H1 (cell line): Measurements from ENCODE around the gene PRELID2. TPM values are rescaled to one million over a fixed set of nuclear protein-coding genes. Genes with fewer than 3 reads are reported as not detected.

Experiments
- CTCF ChIA-PET: fragments of 300-600 bp; sonication (Branson Sonifier 250); formaldehyde crosslinking; loops from one replicate; lab custom pipeline; 2021; ENCODE audit not compliant: partially characterized antibody; lab: Charles Lee
- POLR2A ChIA-PET: fragments of 300-600 bp; sonication (Branson Sonifier 250); formaldehyde crosslinking; loops from one replicate; lab custom pipeline; 2021; ENCODE audit warnings: inconsistent platforms; ENCODE audit not compliant: partially characterized antibody; lab: Charles Lee
- DNase-seq, 2 experiments: peaks; one replicate each; pipeline versions ENCODE4 v3.0.0 to v3.0.0-alpha.2; 2010 to 2022; ENCODE audit warnings: low spot score in 2 of 2, low read depth in 1 of 2, mixed read lengths in 1 of 2
- FAIRE-seq: peaks from 2 replicates; lab custom pipeline; 2011; peaks lifted over from hg19 to GRCh38; lab: Jason Lieb, UNC
- H2AFZ ChIP-seq: 2 replicates; pipeline ENCODE4 v1.8.1; 2012; ENCODE audit warnings: low read length, inconsistent platforms
- H2AK5ac ChIP-seq: 2 replicates; pipeline ENCODE4 v1.6.1; 2013; ENCODE audit warnings: low read depth, low read length
- H2BK120ac ChIP-seq: replicated peaks from 2 replicates; pipeline ENCODE3; 2013; ENCODE audit warnings: low read depth, low read length, inconsistent platforms
- H2BK12ac ChIP-seq: 2 replicates; pipeline ENCODE4 v1.6.1; 2013; ENCODE audit warnings: low read depth, low read length
- H2BK15ac ChIP-seq: 2 replicates; pipeline ENCODE4 v1.6.1; 2013; ENCODE audit warnings: low read length
- H2BK20ac ChIP-seq: 2 replicates; pipeline ENCODE4 v1.6.1; 2013; ENCODE audit warnings: low read length
- H2BK5ac ChIP-seq: 2 replicates; pipeline ENCODE4 v1.6.1; 2013; ENCODE audit warnings: low read depth, low read length
- H3K14ac ChIP-seq: 2 replicates; pipeline ENCODE4 v1.6.1; 2013; ENCODE audit warnings: inconsistent platforms; ENCODE audit not compliant: insufficient read length
- H3K18ac ChIP-seq: 2 replicates; pipeline ENCODE4 v1.6.1; 2013; ENCODE audit warnings: low read length; ENCODE audit errors: extremely low read depth
- H3K23ac ChIP-seq: 2 replicates; pipeline ENCODE4 v1.6.1; 2013; ENCODE audit warnings: inconsistent platforms; ENCODE audit not compliant: insufficient read length
- H3K23me2 ChIP-seq: 2 replicates; pipeline ENCODE4 v1.6.1; 2013; ENCODE audit warnings: low read depth, low read length
- H3K27ac ChIP-seq: 2 replicates; pipeline ENCODE4 v1.6.1; 2011; ENCODE audit warnings: low read depth, low read length, inconsistent platforms
- H3K27me3 ChIP-seq, 4 experiments: replicated peaks in 1 of 4; 1 replicate in 1 of 4; 2 replicates in 3 of 4; pipeline versions ENCODE4 v1.6.1 to v1.8.1; 2011 to 2013; ENCODE audit warnings: low read length in 3 of 4, mild to moderate bottlenecking in 3 of 4, inconsistent platforms in 2 of 4, mixed read lengths in 2 of 4, moderate library complexity in 1 of 4; ENCODE audit not compliant: control insufficient read depth in 3 of 4, insufficient read depth in 3 of 4; ENCODE audit errors: extremely low read depth in 1 of 4
- H3K36me3 ChIP-seq, 4 experiments: 2 replicates each; pipeline versions ENCODE4 v1.6.1 to v1.8.1; 2011 to 2013; ENCODE audit warnings: mild to moderate bottlenecking in 4 of 4, low read length in 3 of 4, moderate library complexity in 2 of 4, control low read depth in 1 of 4, inconsistent platforms in 1 of 4; ENCODE audit not compliant: insufficient read depth in 4 of 4, control insufficient read depth in 2 of 4
- H3K4ac ChIP-seq: replicated peaks from 2 replicates; pipeline ENCODE3; 2013; ENCODE audit warnings: low read length, low read depth, mixed read lengths, inconsistent platforms; ENCODE audit not compliant: insufficient read length
- H3K4me1 ChIP-seq, 4 experiments: replicated peaks in 1 of 4; 1 replicate in 1 of 4; 2 replicates in 3 of 4; pipeline versions ENCODE4 v1.6.1 to v1.8.1; 2011 to 2013; ENCODE audit warnings: low read length in 3 of 4, inconsistent platforms in 2 of 4, mixed read lengths in 1 of 4; ENCODE audit not compliant: insufficient read depth in 4 of 4, control insufficient read depth in 3 of 4
- H3K4me2 ChIP-seq, 2 experiments: 2 replicates each; pipeline versions ENCODE4 v1.6.1 to v1.8.1; 2011 to 2013; ENCODE audit warnings: low read depth in 2 of 2, low read length in 2 of 2, control low read depth in 1 of 2, inconsistent platforms in 1 of 2, mild to moderate bottlenecking in 1 of 2; ENCODE audit not compliant: insufficient read depth in 1 of 2
- H3K4me3 ChIP-seq, 4 experiments: fragments of 200-600, 300-600 bp in 1 of 4; sonication (generic), shearing (Covaris generic), sonication (Bioruptor Twin) in 1 of 4; 2 replicates each; pipeline versions ENCODE4 v1.5.1 to v1.8.1; 2011 to 2016; ENCODE audit warnings: low read length in 4 of 4, low read depth in 3 of 4, control low read depth in 2 of 4, inconsistent platforms in 2 of 4, mild to moderate bottlenecking in 2 of 4, mixed read lengths in 1 of 4, moderate library complexity in 1 of 4; ENCODE audit not compliant: insufficient read depth in 2 of 4; ENCODE audit errors: extremely low read depth in 1 of 4
- H3K56ac ChIP-seq: replicated peaks from 2 replicates; pipeline ENCODE3; 2013; ENCODE audit warnings: low read depth, mild to moderate bottlenecking, mixed read lengths, low read length, inconsistent platforms; ENCODE audit not compliant: insufficient read length
- H3K79me1 ChIP-seq: 2 replicates; pipeline ENCODE4 v1.6.1; 2013; ENCODE audit warnings: low read depth, low read length, control low read depth
- H3K79me2 ChIP-seq, 2 experiments: 2 replicates each; pipeline versions ENCODE4 v1.6.1 to v1.8.1; 2012 to 2013; ENCODE audit warnings: low read length in 2 of 2, mild to moderate bottlenecking in 2 of 2, inconsistent platforms in 1 of 2; ENCODE audit not compliant: insufficient read depth in 2 of 2, control insufficient read depth in 1 of 2
- H3K9ac ChIP-seq, 4 experiments: replicated peaks in 1 of 4; 1 replicate in 1 of 4; 2 replicates in 3 of 4; pipeline versions ENCODE4 v1.6.1 to v1.8.1; 2011 to 2013; ENCODE audit warnings: low read depth in 3 of 4, low read length in 3 of 4, control low read depth in 2 of 4, mild to moderate bottlenecking in 2 of 4, moderate library complexity in 2 of 4, inconsistent platforms in 1 of 4; ENCODE audit errors: extremely low read depth in 1 of 4
- H3K9me3 ChIP-seq, 2 experiments: 2 replicates each; pipeline versions ENCODE4 v1.6.1 to v1.8.1; 2012 to 2013; ENCODE audit warnings: mild to moderate bottlenecking in 2 of 2, moderate library complexity in 2 of 2, control low read depth in 1 of 2, inconsistent platforms in 1 of 2, low read depth in 1 of 2, low read length in 1 of 2, mixed read lengths in 1 of 2; ENCODE audit not compliant: insufficient read depth in 2 of 2
- H4K20me1 ChIP-seq, 2 experiments: replicated peaks in 1 of 2; 2 replicates each; pipeline versions ENCODE3 to v1.8.1; 2011 to 2013; ENCODE audit warnings: inconsistent platforms in 2 of 2, low read length in 2 of 2, mild to moderate bottlenecking in 1 of 2; ENCODE audit not compliant: insufficient read depth in 2 of 2, control insufficient read depth in 1 of 2
- H4K5ac ChIP-seq: 2 replicates; pipeline ENCODE4 v1.6.1; 2013; ENCODE audit warnings: low read length, low read depth, mixed read lengths, inconsistent platforms; ENCODE audit not compliant: insufficient read length
- H4K8ac ChIP-seq: 2 replicates; pipeline ENCODE4 v1.8.0; 2013; ENCODE audit warnings: mild to moderate bottlenecking, moderate library complexity, low read length, inconsistent platforms; ENCODE audit not compliant: insufficient read depth; ENCODE audit errors: extremely low read depth
- H4K91ac ChIP-seq: replicated peaks from 2 replicates; pipeline ENCODE3; 2013; ENCODE audit warnings: low read length, mixed read lengths, inconsistent platforms; ENCODE audit not compliant: insufficient read length
- CTCF ChIP-seq, 3 experiments: IDR thresholded peaks; 1 replicate in 2 of 3; 2 replicates in 1 of 3; pipeline versions ENCODE4 v1.5.1 to v1.6.1; 2011; ENCODE audit warnings: low read length in 3 of 3, mild to moderate bottlenecking in 3 of 3, inconsistent platforms in 2 of 3, low read depth in 1 of 3, moderate library complexity in 1 of 3; ENCODE audit not compliant: insufficient read depth in 1 of 3; ENCODE audit errors: control extremely low read depth in 1 of 3
- EP300 ChIP-seq, 2 experiments: IDR thresholded peaks; 1 replicate in 1 of 2; 2 replicates in 1 of 2; pipeline ENCODE4 v1.6.1; 2011 to 2012; ENCODE audit warnings: low read depth in 2 of 2, low read length in 2 of 2, mild to moderate bottlenecking in 2 of 2, borderline replicate concordance in 1 of 2, inconsistent platforms in 1 of 2, moderate library complexity in 1 of 2
- GABPA ChIP-seq: IDR thresholded peaks from 2 replicates; pipeline ENCODE4 v1.6.1; 2011; ENCODE audit warnings: mild to moderate bottlenecking, low read length, moderate library complexity, borderline replicate concordance; ENCODE audit not compliant: insufficient read depth
- GTF2F1 ChIP-seq: IDR thresholded peaks from 2 replicates; pipeline ENCODE4 v1.6.1; 2012; ENCODE audit warnings: low read depth, low read length, improper control_type of control experiment, borderline replicate concordance
- JUND ChIP-seq: IDR thresholded peaks from 2 replicates; pipeline ENCODE4 v1.6.1; 2011; ENCODE audit warnings: mild to moderate bottlenecking, improper control_type of control experiment, low read length
- MAFK ChIP-seq: IDR thresholded peaks from 2 replicates; pipeline ENCODE4 v1.6.1; 2012; ENCODE audit warnings: low read depth, mild to moderate bottlenecking, improper control_type of control experiment, low read length
- POLR2A ChIP-seq, 2 experiments: IDR thresholded peaks; 1 replicate in 1 of 2; 2 replicates in 1 of 2; pipeline ENCODE4 v1.6.1; 2011; ENCODE audit warnings: low read depth in 2 of 2, low read length in 2 of 2, mild to moderate bottlenecking in 2 of 2; ENCODE audit errors: control extremely low read depth in 1 of 2
- POU5F1 ChIP-seq: IDR thresholded peaks from 2 replicates; pipeline ENCODE4 v1.6.1; 2011; ENCODE audit warnings: low read depth, mild to moderate bottlenecking, low read length, moderate library complexity
- RBBP5 ChIP-seq: IDR thresholded peaks from 2 replicates; pipeline ENCODE4 v1.7.1; 2012; ENCODE audit warnings: low read depth, mild to moderate bottlenecking, inconsistent platforms, low read length, moderate library complexity, borderline replicate concordance
- TAF7 ChIP-seq: optimal IDR thresholded peaks from 2 replicates; pipeline ENCODE3; 2011; ENCODE audit warnings: low read depth, mild to moderate bottlenecking, inconsistent platforms, low read length, moderate library complexity, borderline replicate concordance
- USF2 ChIP-seq: IDR thresholded peaks from 2 replicates; pipeline ENCODE4 v1.6.1; 2011; ENCODE audit warnings: low read length, improper control_type of control experiment
- WGBS, 2 experiments: shearing (Covaris generic) in 1 of 2; methylation state at CpG; one replicate each; pipeline versions ENCODE4 v1.1.6 to v1.1.7; 2013 to 2015; ENCODE audit warnings: low lambda C conversion rate in 2 of 2, mixed read lengths in 2 of 2, inconsistent platforms in 1 of 2, low coverage in 1 of 2, missing lambda C conversion rate in 1 of 2; ENCODE audit not compliant: insufficient replicate concordance in 2 of 2, insufficient coverage in 1 of 2, insufficient read length in 1 of 2; ENCODE audit errors: extremely low coverage in 1 of 2, missing lambda C conversion rate in 1 of 2; 5-methylcytosine and 5-hydroxymethylcytosine counted together
- polyA plus RNA-seq, 7 experiments: library from polyadenylated mRNA; depleted of rRNA in 3 of 7; stranded (reverse) in 5 of 7; unstranded in 2 of 7; fragments of >200 nt in 5 of 7; fragments of 200-250 nt in 2 of 7; gene quantifications; 1 replicate in 5 of 7; 2 replicates in 1 of 7; 4 replicates in 1 of 7; pipeline versions ENCODE4 v1.2.1 to v1.2.3, GENCODE V29; 2011 to 2013; ENCODE audit warnings: missing spikeins in 2 of 7, mixed read lengths in 2 of 7
- total RNA-seq: library from RNA; stranded (reverse); fragmentation: NEBNext Ultra II Directional; extraction: Animal tissue kit (Norgen Biotek cat#: 25700); gene quantifications from 2 replicates; pipeline ENCODE4 v1.2.1, GENCODE V29; 2021

The PRELID2 gene
- total and polyA plus RNA-seq, 2 of the 8 experiments (the other 6 are each of a cell fraction or from before 2014, with no cell fraction given): 2.2 to 7.8 TPM

GRCh38 chr5:145796318-145796717, 38.8 kb downstream of the PRELID2 start:
- Histone ChIP-seq H3K4me2 (no peak overlapping the region), H3K27me3 (no peaks in the 10 kb centered on the region), H4K8ac (no peak overlapping the region), H3K27ac (no peak overlapping the region), H2BK15ac (no peak overlapping the region), H3K4ac (no peak overlapping the region), H2AFZ (no peak overlapping the region), H4K5ac (no peak overlapping the region), H3K4me3 (no peak overlapping the region), H2BK5ac (no peak overlapping the region), H3K36me3 (no peaks in the 10 kb centered on the region), H3K9ac (no peak overlapping the region), H3K56ac (no peak overlapping the region), H2BK12ac (no peak overlapping the region), H3K79me2 (no peaks in the 10 kb centered on the region), H3K14ac (no peak overlapping the region), H2BK20ac (no peak overlapping the region), H4K20me1 (no peaks in the 10 kb centered on the region), H3K23me2 (no peaks in the 10 kb centered on the region; the same call in 1 of the 2 replicates), H3K18ac (no peak overlapping the region), H3K79me1 (no peaks in the 10 kb centered on the region), H4K91ac (no peak overlapping the region), H2BK120ac (no peak overlapping the region), H3K9me3 (no peaks in the 10 kb centered on the region), H3K23ac (no peak overlapping the region), H3K4me1 (no peaks in the 10 kb centered on the region), H2AK5ac (no peak overlapping the region)
- DNase-seq (no peak), FAIRE-seq (no peak)
- ChIA-PET POLR2A (no interaction called here), CTCF (interaction anchor here (1.1 to 1.3 kb wide), 2 partner anchors 16 to 256 kb away, joined by 3 read pairs; no protein-coding TSS in a partner anchor)
- WGBS, 2 experiments: 89% methylated on average over 2 of the region's 2 CpGs; no CpG with 5 or more reads in 1 of the 2 experiments
- TF ChIP-seq TAF7 (no peak), RBBP5 (no peak), USF2 (no peak), MAFK (no peak), CTCF (IDR thresholded peaks at IDR 0.05; ENCODE audit: control extremely low read depth in 1 of 3, insufficient read depth in 1 of 3, low read depth in 1 of 3, low read length in 3 of 3) (no peak), EP300 (IDR thresholded peaks at IDR 0.05; ENCODE audit: borderline replicate concordance in 1 of 2, low read depth in 2 of 2, low read length in 2 of 2) (no peak), GABPA (no peak), GTF2F1 (no peak), JUND (no peak), POLR2A (IDR thresholded peaks at IDR 0.05; ENCODE audit: control extremely low read depth in 1 of 2, low read depth in 2 of 2, low read length in 2 of 2) (no peak), POU5F1 (no peak)
